AG20443 (cell line): ENCODE data around the gene KIAA0825.
"Not testable (repeated sequence)": the region's sequence is repeated elsewhere in the genome, so short reads cannot be mapped to it uniquely, and the experiment has no call there.

Experiments used
- DNase-seq: peaks from one replicate; pipeline ENCODE4 v3.0.0; 2012; ENCODE audit warnings: low spot score, mixed read lengths

The KIAA0825 gene

GRCh38 chr5:94374336-94374735 is 244.1 kb downstream of the KIAA0825 start:
- no peak for DNase-seq

- no peak for DNase-seq
Measured at GRCh38 chr5:94367900-94368299, 250.5 kb downstream of the KIAA0825 start.

GRCh38 chr5:94366811-94367210 is 251.6 kb downstream of the KIAA0825 start:
- no peak for DNase-seq

GRCh38 chr5:94362857-94363256 is 255.5 kb downstream of the KIAA0825 start:
- no peak for DNase-seq

GRCh38 chr5:94361832-94362796 is 256.3 kb downstream of the KIAA0825 start:
- no peak for DNase-seq

GRCh38 chr5:94361161-94361560 is 257.2 kb downstream of the KIAA0825 start:
- peak; percentile 49 for DNase-seq

GRCh38 chr5:94360382-94361130 is 257.8 kb downstream of the KIAA0825 start:
- no peak for DNase-seq

GRCh38 chr5:94359880-94360279 is 258.5 kb downstream of the KIAA0825 start:
- DNase-seq, result no peak

- no peak for DNase-seq
Measured at GRCh38 chr5:94355811-94356210, 262.6 kb downstream of the KIAA0825 start.

GRCh38 chr5:94354837-94355485 is 263.4 kb downstream of the KIAA0825 start:
- DNase-seq, result not testable (repeated sequence)

- DNase-seq, result no peak
Measured at GRCh38 chr5:94353605-94354004, 264.8 kb downstream of the KIAA0825 start.

GRCh38 chr5:94347130-94347529 is 271.3 kb downstream of the KIAA0825 start:
- no peak for DNase-seq

- DNase-seq, result no peak
Measured at GRCh38 chr5:94345257-94345656, 273.1 kb downstream of the KIAA0825 start.

GRCh38 chr5:94337617-94338016 is 280.8 kb downstream of the KIAA0825 start:
- DNase-seq, result no peak

GRCh38 chr5:94335936-94336335 is 282.5 kb downstream of the KIAA0825 start:
- no peak for DNase-seq

GRCh38 chr5:94329115-94329514 is 289.3 kb downstream of the KIAA0825 start:
- no peak for DNase-seq

GRCh38 chr5:94326586-94326985 is 291.8 kb downstream of the KIAA0825 start:
- DNase-seq, result no peak

GRCh38 chr5:94316916-94317838 is 301.2 kb downstream of the KIAA0825 start:
- no peak for DNase-seq

GRCh38 chr5:94314460-94315131 is 303.8 kb downstream of the KIAA0825 start:
- no peak for DNase-seq

- no peak for DNase-seq
Measured at GRCh38 chr5:94313696-94314095, 304.7 kb downstream of the KIAA0825 start.

GRCh38 chr5:94313188-94313587 is 305.2 kb downstream of the KIAA0825 start:
- no peak for DNase-seq
